Gastroesophageal sphincter (tissue), 4 donors: ENCODE results near the gene RFC1. TPM values are rescaled to one million over a fixed set of nuclear protein-coding genes. Genes with fewer than 3 reads are reported as not detected.
"Not testable (repeated sequence)": the region's sequence is repeated elsewhere in the genome, so short reads cannot be mapped to it uniquely, and the experiment has no call there.

ENCODE experiments used
- ATAC-seq: fragments of 150-250 bp; one replicate; pipeline ENCODE4 v1.9.1; 2016; ENCODE audit warnings: mild to moderate bottlenecking, moderate library complexity
- H3K27ac ChIP-seq, 4 donors: fragments of 200-600 bp; sonication (generic) in 3 of 4; 1 replicate in 3 of 4; 2 replicates in 1 of 4; pipeline ENCODE4 v1.5.1; 2016 to 2019
- H3K27me3 ChIP-seq: fragments of 200-600 bp; sonication (generic); one replicate; pipeline ENCODE4 v1.5.1; 2019
- H3K36me3 ChIP-seq, 2 donors: fragments of 200-600 bp; sonication (generic); one replicate each; pipeline ENCODE4 v1.5.1; 2019; ENCODE audit warnings: control low read depth in 1 of 2
- H3K4me1 ChIP-seq, 3 donors: fragments of 200-600 bp; sonication (generic); 1 replicate in 2 of 3; 2 replicates in 1 of 3; pipeline ENCODE4 v1.5.1; 2016 to 2019; ENCODE audit warnings: control low read depth in 2 of 3
- H3K4me3 ChIP-seq, 2 donors: fragments of 200-600 bp; sonication (generic); one replicate each; pipeline ENCODE4 v1.5.1; 2019; ENCODE audit warnings: mild to moderate bottlenecking in 1 of 2, moderate library complexity in 1 of 2
- H3K9me3 ChIP-seq, 3 donors: fragments of 200-600 bp; sonication (generic); one replicate each; pipeline ENCODE4 v1.5.1; 2017 to 2019; ENCODE audit warnings: control low read depth in 2 of 3
- EP300 ChIP-seq: sonication (generic); formaldehyde crosslinking; IDR thresholded peaks from one replicate; pipeline ENCODE4 v1.6.1; 2017; ENCODE audit warnings: antibody characterized with exemption, mild to moderate bottlenecking
- POLR2A ChIP-seq, 2 donors: fragments of 450-650 bp; IDR thresholded peaks; one replicate each; pipeline ENCODE4 v1.6.1; 2017; ENCODE audit warnings: antibody characterized with exemption in 2 of 2, mild to moderate bottlenecking in 2 of 2, moderate library complexity in 1 of 2
- POLR2AphosphoS5 ChIP-seq: sonication (generic); formaldehyde crosslinking; IDR thresholded peaks from one replicate; pipeline ENCODE4 v1.6.1; 2017; ENCODE audit warnings: antibody characterized with exemption
- WGBS, 2 donors: methylation state at CpG; one replicate each; pipeline ENCODE4 v1.1.5; 2018; ENCODE audit warnings: low coverage in 1 of 2; 5-methylcytosine and 5-hydroxymethylcytosine counted together
- total RNA-seq, 4 donors: library from RNA; depleted of rRNA; stranded (reverse); fragments of >200 nt; gene quantifications; one replicate each; pipeline ENCODE4 v1.1.0, GENCODE V29; 2016
- TF ChIP-seq, protein P1 (sequence below), 4 experiments: fragments of 200-600 bp in 2 of 4; fragments of 450-650 bp in 2 of 4; sonication (generic) in 1 of 4; IDR thresholded peaks; one replicate each; pipeline ENCODE4 v1.5.1; 2017 to 2019; ENCODE audit warnings: antibody characterized with exemption in 4 of 4, mild to moderate bottlenecking in 2 of 4, moderate library complexity in 2 of 4

RFC1 gene
- total RNA-seq, 4 donors from 2014 or later, result 37.1 to 51.8 (median 41.0) TPM

DNA sequence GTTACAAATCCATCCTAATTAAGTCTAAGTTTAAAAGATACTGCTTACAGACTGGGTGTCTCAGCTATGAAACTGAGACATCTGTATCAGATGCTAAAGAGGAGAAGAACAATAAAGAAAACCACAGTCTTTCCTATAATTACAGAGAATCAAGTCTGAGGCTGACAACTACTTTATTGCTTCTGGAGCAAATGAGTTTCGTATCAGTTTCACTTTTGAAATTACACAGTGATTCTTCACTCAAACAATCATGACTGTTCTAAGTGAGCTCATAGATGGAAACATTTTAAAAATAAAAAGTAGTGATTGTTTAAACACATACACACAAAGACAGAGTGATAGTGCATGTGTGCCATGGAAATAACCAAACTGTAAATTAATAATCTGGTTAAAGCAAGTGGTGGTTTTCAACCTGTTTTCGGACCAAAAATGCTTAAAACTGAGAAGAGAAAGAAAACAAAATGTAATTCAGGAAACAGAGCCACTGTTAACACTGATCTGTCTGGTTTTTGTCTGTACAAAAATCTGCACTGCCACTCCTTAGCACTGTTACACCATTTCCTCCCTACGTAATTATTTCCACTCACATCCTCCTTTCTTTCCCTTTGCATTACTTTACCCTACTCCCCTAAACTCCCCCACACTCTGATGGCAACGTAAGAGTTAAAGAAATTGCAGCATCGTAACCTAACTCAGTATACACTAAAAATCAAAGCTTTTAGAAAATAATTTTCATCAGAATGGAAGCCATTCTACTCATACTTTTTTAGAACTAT lies 12.5 kb downstream of the RFC1 start:
- TF ChIP-seq POLR2A (IDR thresholded peaks at IDR 0.05) (no peak), POLR2AphosphoS5 (no peak), EP300 (no peak)
- TF ChIP-seq, protein P1, sequence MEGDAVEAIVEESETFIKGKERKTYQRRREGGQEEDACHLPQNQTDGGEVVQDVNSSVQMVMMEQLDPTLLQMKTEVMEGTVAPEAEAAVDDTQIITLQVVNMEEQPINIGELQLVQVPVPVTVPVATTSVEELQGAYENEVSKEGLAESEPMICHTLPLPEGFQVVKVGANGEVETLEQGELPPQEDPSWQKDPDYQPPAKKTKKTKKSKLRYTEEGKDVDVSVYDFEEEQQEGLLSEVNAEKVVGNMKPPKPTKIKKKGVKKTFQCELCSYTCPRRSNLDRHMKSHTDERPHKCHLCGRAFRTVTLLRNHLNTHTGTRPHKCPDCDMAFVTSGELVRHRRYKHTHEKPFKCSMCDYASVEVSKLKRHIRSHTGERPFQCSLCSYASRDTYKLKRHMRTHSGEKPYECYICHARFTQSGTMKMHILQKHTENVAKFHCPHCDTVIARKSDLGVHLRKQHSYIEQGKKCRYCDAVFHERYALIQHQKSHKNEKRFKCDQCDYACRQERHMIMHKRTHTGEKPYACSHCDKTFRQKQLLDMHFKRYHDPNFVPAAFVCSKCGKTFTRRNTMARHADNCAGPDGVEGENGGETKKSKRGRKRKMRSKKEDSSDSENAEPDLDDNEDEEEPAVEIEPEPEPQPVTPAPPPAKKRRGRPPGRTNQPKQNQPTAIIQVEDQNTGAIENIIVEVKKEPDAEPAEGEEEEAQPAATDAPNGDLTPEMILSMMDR (IDR thresholded peaks at IDR 0.05), result no peak
- Histone ChIP-seq H3K4me1 (peaks cover 0 to 55% (median 0%) of the 10 kb centered on the region in 3 donors), H3K36me3 (peaks cover 0 to 27% of the 10 kb centered on the region in 2 donors), H3K9me3 (no peaks in the 10 kb centered on the region), H3K4me3 (peak overlapping the region; percentile 41 to 43), H3K27me3 (no peaks in the 10 kb centered on the region), H3K27ac (peak overlapping the region; percentile 64 to 81 (median 78))
- ATAC-seq, result peak; percentile 83
- WGBS, 2 donors, result 3% methylated on average over 5 of the region's 5 CpGs

DNA sequence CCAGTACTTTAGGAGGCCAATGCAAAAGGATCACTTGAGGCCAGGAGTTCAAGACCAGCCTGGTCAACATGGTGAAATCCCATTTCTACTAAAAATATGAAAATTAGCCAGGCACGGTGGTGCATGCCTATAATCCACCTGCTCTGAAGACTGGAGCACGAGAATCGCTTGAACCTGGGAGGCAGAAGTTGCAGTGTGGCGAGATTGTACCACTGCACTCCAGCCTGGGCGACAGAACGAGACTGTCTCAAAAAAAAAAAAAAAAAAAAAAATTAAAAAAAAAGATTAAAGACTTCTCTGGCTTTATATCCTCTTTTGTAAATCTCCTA lies 13.0 kb downstream of the RFC1 start:
- not testable (repeated sequence) for H3K9me3 ChIP-seq, ATAC-seq, H3K27me3 ChIP-seq
- H3K27ac ChIP-seq, result peak overlapping the region; percentile 40 to 81 (median 70)
- peaks cover 0 to 29% of the 10 kb centered on the region in 2 donors for H3K36me3 ChIP-seq
- 31 to 53% methylated on average over 4 to 5 of the region's 6 CpGs for WGBS, 2 donors
- peaks cover 0 to 55% (median 0%) of the 10 kb centered on the region in 3 donors for H3K4me1 ChIP-seq
- peak overlapping the region; percentile 41 to 43 for H3K4me3 ChIP-seq

DNA sequence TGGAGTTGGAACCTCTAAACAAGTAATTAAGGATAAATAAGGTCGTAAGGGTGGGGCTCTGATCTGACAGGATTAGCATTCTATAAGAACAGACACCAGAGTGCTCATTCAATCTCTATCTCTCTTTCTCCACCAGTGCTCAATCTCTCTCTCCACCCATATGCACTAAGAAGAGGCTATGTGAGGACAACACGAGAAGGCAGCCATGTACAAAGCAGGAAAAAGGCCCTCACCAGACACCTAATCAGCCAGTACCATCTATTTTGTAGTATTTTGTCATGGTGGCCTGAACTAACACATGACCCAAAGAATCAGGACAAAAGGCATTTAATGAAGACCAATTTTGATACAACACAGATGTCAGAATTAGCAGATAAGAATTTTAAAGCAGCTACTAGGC lies 16.8 kb downstream of the RFC1 start:
- Histone ChIP-seq H3K9me3 (no peaks in the 10 kb centered on the region), H3K4me1 (peaks cover 0 to 24% (median 0%) of the 10 kb centered on the region in 3 donors), H3K27me3 (no peaks in the 10 kb centered on the region), H3K27ac (no peak overlapping the region), H3K4me3 (no peak overlapping the region), H3K36me3 (peaks cover 0 to 36% of the 10 kb centered on the region in 2 donors)
- ATAC-seq, result no peak
- 94 to 100% methylated on average over 2 of the region's 2 CpGs for WGBS, 2 donors
- TF ChIP-seq EP300 (no peak), POLR2A (IDR thresholded peaks at IDR 0.05) (no peak), POLR2AphosphoS5 (no peak)
- TF ChIP-seq, protein P1 (IDR thresholded peaks at IDR 0.05), result no peak

DNA sequence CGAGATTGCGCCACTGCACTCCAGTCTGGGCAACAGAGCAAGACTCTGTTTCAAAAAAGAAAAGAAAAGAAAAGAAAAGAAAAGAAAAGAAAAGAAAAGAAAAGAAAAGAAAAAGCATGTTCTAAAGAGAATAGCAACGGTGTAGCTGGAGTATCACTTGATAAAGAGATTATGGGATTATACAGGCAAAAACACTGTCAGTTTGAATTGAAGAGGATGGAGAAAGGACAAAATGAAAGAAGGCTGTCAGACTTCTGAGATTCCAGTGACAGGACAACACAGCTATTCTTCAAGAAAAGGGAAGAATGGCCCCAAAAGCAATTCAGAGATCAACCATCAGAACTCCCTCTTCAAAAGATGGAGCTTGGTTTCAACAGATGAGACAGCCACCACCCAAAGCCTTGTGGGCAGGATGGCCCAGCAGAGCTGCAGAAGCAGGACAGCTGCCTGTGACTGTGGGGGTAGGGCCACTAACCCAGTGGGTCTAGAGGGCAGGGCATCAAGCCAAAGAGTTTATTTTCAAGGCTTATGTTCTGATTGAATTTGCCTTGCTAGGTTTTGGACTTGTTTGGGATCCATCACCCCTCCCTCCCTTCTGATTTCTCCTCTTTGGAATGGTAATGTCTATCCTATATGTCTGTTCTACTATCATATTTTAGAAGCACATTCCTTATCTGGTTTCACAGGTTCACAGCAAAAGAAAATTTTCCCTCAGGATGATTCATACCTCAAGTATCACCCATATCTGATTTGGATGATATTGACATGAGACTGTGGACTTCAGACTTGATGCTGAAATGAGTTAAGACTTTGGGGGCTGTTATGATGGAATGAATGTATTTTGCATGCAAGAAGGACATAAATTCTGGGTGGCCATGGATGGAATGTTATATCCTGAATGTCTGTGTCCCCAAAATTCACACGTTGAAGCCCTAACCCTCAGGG lies 17.5 kb downstream of the RFC1 start:
- Histone ChIP-seq H3K36me3 (peaks cover 0 to 42% of the 10 kb centered on the region in 2 donors), H3K27ac (no peak overlapping the region), H3K27me3 (no peaks in the 10 kb centered on the region), H3K4me3 (no peak overlapping the region), H3K9me3 (no peaks in the 10 kb centered on the region), H3K4me1 (peaks cover 0 to 17% (median 0%) of the 10 kb centered on the region in 3 donors)
- no peak for TF ChIP-seq POLR2A (IDR thresholded peaks at IDR 0.05)
- no peak for TF ChIP-seq POLR2AphosphoS5
- TF ChIP-seq, protein P1 (IDR thresholded peaks at IDR 0.05), result no peak
- TF ChIP-seq EP300, result no peak
- no peak for ATAC-seq
- WGBS, 2 donors, result 96% methylated on average over 4 of the region's 4 CpGs; no CpG with 5 or more reads in 1 of the 2 donors

DNA sequence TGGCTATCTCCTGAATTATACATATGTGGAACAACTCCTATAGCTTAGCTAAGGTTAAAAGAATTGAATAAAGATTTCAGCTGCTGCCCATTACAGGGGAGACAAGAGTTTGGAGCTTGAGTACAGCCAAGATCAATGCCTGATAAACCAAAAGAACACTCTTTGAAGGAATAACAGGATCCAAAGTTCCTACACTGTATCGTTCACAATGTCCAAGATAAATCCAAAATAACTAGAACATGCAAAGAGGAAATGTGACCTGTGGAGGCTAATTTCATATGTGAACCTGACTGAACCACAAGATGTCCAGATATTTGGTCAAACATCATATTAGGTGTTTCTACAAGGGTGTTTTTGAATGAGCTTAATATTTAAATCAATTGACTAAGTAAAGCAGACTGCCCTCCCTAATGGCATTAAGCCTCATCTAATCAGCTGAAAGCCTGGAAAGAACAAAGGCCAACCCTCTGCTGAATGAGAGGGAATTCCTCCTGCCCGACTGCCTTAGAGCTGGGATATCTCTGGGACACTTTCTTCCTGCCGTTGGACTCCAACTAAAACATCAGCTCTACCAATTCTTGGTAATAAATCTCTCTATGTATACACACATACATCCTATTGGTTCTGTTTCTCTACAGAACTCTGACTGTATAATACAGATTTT lies 19.2 kb downstream of the RFC1 start:
- no peak for ATAC-seq
- peaks cover 0 to 55% of the 10 kb centered on the region in 2 donors for H3K36me3 ChIP-seq
- TF ChIP-seq POLR2A (IDR thresholded peaks at IDR 0.05) (no peak), EP300 (no peak), POLR2AphosphoS5 (no peak)
- TF ChIP-seq, protein P1 (IDR thresholded peaks at IDR 0.05), result no peak
- H3K4me1 ChIP-seq, result peaks cover 0 to 6% (median 0%) of the 10 kb centered on the region in 3 donors
- H3K9me3 ChIP-seq, result no peaks in the 10 kb centered on the region
- whole genome bisulfite sequencing, 2 donors, result 75 to 91% methylated on average over 2 to 3 of the region's 3 CpGs
- no peaks in the 10 kb centered on the region for H3K27me3 ChIP-seq
- H3K27ac ChIP-seq, result no peak overlapping the region
- no peak overlapping the region for H3K4me3 ChIP-seq
